Fibroblast of pulmonary artery (primary cell): Measurements from ENCODE around the gene CNOT9.

Source experiments
- DNase-seq: peaks from one replicate; pipeline ENCODE4 v3.0.0-alpha.2; 2010; ENCODE audit warnings: low read depth
- H3K4me3 ChIP-seq: replicated peaks from 2 replicates; pipeline ENCODE4 v1.5.1; 2011; ENCODE audit warnings: low read depth, mild to moderate bottlenecking, control low read depth, low read length, moderate library complexity
- TF ChIP-seq, protein P1 (sequence below): IDR thresholded peaks from 2 replicates; pipeline ENCODE4 v1.5.1; 2011; ENCODE audit warnings: mild to moderate bottlenecking, control low read depth, low read length, inconsistent platforms; ENCODE audit errors: missing control alignments

The CNOT9 gene

DNA sequence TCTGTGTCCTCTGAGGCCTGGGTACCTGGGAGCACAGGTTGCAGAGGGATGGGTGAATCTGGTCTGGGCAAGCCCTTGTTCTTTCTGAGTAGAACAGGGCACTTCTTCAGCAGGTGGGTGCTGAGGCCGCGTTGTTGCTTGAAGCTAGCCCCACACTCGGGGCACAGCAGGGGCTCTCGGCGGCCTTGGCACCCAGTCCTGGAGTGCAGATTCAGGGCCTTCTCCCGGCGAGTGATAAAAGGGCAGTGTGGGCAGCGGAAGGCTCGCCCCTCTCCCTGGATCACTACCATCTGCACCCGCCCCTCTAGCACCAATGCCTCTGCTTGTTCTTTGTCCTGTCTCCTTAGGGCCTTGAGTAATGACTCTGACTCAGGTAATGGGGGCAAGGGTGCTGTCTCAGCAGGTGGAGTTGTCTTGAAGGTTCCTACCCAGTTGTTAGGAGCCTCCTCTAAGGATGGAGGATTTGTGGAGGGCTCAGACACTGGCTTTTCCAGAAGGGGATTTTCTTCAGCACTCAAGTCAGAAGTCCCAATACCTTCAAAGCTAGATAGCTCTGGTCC is 75.2 kb downstream of the CNOT9 start:
- DNase-seq, result no peak
- TF ChIP-seq, protein P1, sequence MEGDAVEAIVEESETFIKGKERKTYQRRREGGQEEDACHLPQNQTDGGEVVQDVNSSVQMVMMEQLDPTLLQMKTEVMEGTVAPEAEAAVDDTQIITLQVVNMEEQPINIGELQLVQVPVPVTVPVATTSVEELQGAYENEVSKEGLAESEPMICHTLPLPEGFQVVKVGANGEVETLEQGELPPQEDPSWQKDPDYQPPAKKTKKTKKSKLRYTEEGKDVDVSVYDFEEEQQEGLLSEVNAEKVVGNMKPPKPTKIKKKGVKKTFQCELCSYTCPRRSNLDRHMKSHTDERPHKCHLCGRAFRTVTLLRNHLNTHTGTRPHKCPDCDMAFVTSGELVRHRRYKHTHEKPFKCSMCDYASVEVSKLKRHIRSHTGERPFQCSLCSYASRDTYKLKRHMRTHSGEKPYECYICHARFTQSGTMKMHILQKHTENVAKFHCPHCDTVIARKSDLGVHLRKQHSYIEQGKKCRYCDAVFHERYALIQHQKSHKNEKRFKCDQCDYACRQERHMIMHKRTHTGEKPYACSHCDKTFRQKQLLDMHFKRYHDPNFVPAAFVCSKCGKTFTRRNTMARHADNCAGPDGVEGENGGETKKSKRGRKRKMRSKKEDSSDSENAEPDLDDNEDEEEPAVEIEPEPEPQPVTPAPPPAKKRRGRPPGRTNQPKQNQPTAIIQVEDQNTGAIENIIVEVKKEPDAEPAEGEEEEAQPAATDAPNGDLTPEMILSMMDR, result no peak

DNA sequence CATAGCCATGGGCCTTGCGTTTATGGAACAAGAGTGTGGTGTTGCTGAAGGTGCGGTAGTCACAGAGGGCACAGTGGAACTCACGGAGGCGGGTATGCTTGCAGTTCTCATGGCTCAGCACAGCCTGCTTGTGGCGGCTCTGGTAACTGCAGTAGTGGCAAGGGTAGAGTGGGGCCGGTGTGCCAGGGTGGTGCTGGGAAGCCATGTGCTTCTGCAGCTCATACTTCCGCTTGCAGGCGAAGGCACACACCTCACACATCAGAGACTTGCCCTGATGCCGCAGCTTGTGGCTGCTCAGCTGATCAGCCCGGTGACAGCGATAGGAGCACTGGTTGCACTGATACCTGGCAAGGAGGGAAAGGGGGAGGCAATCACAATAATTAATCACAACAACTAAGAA is 76.1 kb downstream of the CNOT9 start:
- DNase-seq, result no peak
- TF ChIP-seq, protein P1, result no peak
- H3K4me3 ChIP-seq, result no peak overlapping the region

More for the DNA sequence above, 75.2 kb downstream of the CNOT9 start:
- H3K4me3 ChIP-seq, result no peak overlapping the region

DNA sequence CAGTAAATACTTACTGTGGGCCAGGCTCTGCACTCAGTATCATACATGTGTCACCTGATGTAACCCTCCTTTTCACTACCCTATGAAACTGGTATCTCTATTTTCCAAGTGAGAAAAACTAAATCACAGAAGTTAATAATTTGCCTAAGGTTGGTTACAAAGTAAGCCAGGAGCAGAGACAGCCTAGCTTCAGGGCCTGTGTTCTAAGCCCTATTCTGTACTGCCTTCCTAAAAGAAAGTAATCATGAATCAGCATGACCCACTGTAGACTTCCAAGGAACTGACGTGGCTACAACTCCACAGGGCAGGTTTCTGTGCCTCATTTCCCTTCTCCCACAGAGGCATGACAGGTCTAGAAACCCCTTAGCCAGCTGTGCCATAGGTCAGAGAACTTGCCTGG is 76.5 kb downstream of the CNOT9 start:
- no peak overlapping the region for H3K4me3 ChIP-seq
- TF ChIP-seq, protein P1, result no peak
- DNase-seq, result peak; percentile 61
